HepG2 (cell line): ENCODE data around the gene KRT34.
"Not testable (repeated sequence)": the region's sequence is repeated elsewhere in the genome, so short reads cannot be mapped to it uniquely, and the experiment has no call there.

Source experiments
- RORA ChIP-seq: sonication (generic); formaldehyde crosslinking; IDR thresholded peaks from 2 replicates; pipeline ENCODE4 v1.5.0; 2020; ENCODE audit warnings: mild to moderate bottlenecking, missing genetic modification reagents, moderate library complexity
- ZNF142 ChIP-seq: sonication (generic); formaldehyde crosslinking; IDR thresholded peaks from 2 replicates; pipeline ENCODE4 v1.4.0; 2020; ENCODE audit warnings: missing genetic modification reagents
- ZNF713 ChIP-seq: sonication (generic); formaldehyde crosslinking; IDR thresholded peaks from 2 replicates; pipeline ENCODE4 v1.4.0; 2020; ENCODE audit warnings: mild to moderate bottlenecking, missing genetic modification reagents

GRCh38 chr17:41381943-41382342 lies at the start of gene KRT34:
- TF ChIP-seq ZNF713; ZNF142 (CRISPR knock-in tag); RORA: not testable (repeated sequence)
